Measurements from ENCODE around the gene ZCCHC24. TPM values are rescaled to one million over a fixed set of nuclear protein-coding genes. Genes with fewer than 3 reads are reported as not detected.

ZCCHC24 gene
- total RNA-seq, 4 donors from 2014 or later: 15.6 to 41.1 (median 22.5) TPM

DNA sequence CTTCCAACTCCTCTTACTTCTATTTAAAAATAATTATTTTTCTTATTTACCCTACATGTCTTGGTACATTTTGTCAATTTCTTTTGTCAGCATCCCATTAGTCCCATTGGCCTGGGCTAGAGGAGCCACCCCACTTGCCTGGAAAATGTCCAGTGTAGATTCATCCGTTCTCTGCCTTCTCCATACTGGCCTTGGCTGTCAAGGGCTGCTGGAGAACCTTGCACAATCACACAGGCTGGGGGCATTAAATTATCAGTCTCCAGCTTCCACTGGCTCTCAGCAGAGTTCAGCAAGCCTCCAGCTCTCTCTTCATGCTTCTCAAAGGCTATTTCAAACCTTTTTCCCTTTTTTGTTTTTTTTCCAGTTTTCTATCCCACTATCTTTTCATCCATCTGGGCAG, 13.8 kb upstream of the ZCCHC24 start:
- intact Hi-C loops (cut with DNase I; ENCODE audit: low total_unique reads): no loop called here
- in situ Hi-C loops (cut with MboI; ENCODE audit: low pct_ligation_motif_present in 1 of 4, low pct_unique_long_range_greater_than_20kb in 1 of 4, low sequenced_read_pairs in 3 of 4): no loop called here

DNA sequence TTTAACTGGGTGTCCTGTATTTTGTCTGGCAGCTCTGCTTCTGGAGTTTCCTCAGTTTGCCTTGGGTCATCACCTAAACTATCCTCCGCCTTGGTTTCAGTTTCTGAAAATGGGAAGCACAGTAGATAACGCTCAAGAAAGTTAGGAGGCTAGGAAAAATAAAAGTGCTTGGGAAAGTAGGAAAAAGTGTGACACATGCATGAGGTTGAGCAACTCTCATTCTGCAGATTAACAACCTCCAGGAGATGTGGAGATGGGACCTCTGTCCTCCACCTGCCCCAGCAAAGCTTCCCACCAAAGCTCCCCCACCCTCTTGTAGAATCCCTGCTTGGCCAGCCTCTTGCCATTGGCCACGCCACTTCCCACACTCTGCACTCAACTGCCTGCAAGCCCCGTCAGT, 13.1 kb upstream of the ZCCHC24 start:
- Histone ChIP-seq H3K36me3 (no peaks in the 10 kb centered on the region), H3K9me3 (no peaks in the 10 kb centered on the region), H3K27me3 (no peaks in the 10 kb centered on the region), H3K4me3 (no peak overlapping the region), H3K27ac (no peak overlapping the region), H3K4me1 (peaks cover 0 to 3% (median 0%) of the 10 kb centered on the region in 4 donors)
- 79 to 100% methylated on average over 1 to 4 of the region's 4 CpGs for WGBS, 2 donors (ENCODE audit: low coverage in 1 of 2)
- intact Hi-C loops (cut with DNase I; ENCODE audit: low total_unique reads) (no loop called here), in situ Hi-C loops (cut with MboI; ENCODE audit: low pct_ligation_motif_present in 1 of 4, low pct_unique_long_range_greater_than_20kb in 1 of 4, low sequenced_read_pairs in 3 of 4) (no loop called here)
- TF ChIP-seq, protein P1, sequence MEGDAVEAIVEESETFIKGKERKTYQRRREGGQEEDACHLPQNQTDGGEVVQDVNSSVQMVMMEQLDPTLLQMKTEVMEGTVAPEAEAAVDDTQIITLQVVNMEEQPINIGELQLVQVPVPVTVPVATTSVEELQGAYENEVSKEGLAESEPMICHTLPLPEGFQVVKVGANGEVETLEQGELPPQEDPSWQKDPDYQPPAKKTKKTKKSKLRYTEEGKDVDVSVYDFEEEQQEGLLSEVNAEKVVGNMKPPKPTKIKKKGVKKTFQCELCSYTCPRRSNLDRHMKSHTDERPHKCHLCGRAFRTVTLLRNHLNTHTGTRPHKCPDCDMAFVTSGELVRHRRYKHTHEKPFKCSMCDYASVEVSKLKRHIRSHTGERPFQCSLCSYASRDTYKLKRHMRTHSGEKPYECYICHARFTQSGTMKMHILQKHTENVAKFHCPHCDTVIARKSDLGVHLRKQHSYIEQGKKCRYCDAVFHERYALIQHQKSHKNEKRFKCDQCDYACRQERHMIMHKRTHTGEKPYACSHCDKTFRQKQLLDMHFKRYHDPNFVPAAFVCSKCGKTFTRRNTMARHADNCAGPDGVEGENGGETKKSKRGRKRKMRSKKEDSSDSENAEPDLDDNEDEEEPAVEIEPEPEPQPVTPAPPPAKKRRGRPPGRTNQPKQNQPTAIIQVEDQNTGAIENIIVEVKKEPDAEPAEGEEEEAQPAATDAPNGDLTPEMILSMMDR (IDR thresholded peaks at IDR 0.05): no peak
- no peak for TF ChIP-seq POLR2A (IDR thresholded peaks at IDR 0.05)
- no peak for TF ChIP-seq POLR2AphosphoS5 (IDR thresholded peaks at IDR 0.05)
- no peak for TF ChIP-seq EP300 (IDR thresholded peaks at IDR 0.05; ENCODE audit: low read depth)
- no peak for DNase-seq

More for the DNA sequence above, 13.8 kb upstream of the ZCCHC24 start:
- no peaks in the 10 kb centered on the region for H3K9me3 ChIP-seq
- no peak overlapping the region for H3K4me3 ChIP-seq
- H3K4me1 ChIP-seq: no peaks in the 10 kb centered on the region
- WGBS, 2 donors (ENCODE audit: low coverage in 1 of 2): 65% methylated on average over 1 of the region's 1 CpG; no CpG with 5 or more reads in 1 of the 2 donors
- no peaks in the 10 kb centered on the region for H3K36me3 ChIP-seq
- H3K27ac ChIP-seq: no peak overlapping the region
- TF ChIP-seq, protein P1 (IDR thresholded peaks at IDR 0.05): no peak
- TF ChIP-seq POLR2AphosphoS5 (IDR thresholded peaks at IDR 0.05): no peak
- no peak for TF ChIP-seq POLR2A (IDR thresholded peaks at IDR 0.05)
- no peak for TF ChIP-seq EP300 (IDR thresholded peaks at IDR 0.05; ENCODE audit: low read depth)
- no peak for DNase-seq
- H3K27me3 ChIP-seq: no peaks in the 10 kb centered on the region

DNA sequence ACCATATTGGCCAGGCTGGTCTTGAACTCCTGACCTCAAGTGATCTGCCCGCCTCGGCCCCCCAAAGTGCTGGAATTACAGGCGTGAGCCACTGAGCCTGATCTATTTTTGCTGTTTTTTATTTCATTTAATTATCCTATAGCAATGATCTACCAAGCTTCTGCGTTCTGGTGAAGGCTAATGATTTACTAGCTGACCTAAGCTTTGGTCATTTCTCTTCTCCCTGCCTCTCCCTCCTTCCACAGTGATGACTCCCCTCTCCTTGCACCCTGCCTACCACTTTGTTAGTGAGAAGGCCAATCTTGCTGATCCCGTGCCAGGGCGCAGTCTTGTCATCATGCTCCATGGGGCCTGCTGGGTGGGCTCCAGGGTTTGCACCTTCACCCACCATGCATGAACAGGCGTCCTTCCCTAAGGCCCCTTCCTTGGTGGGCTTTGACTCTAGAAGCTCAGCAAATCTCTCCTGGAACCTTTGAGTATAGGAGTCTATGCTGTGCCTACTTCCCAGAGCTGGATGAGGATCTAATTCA, 11.9 kb upstream of the ZCCHC24 start:
- in situ Hi-C loops (cut with MboI; ENCODE audit: low pct_ligation_motif_present in 1 of 4, low pct_unique_long_range_greater_than_20kb in 1 of 4, low sequenced_read_pairs in 3 of 4): no loop called here
- TF ChIP-seq EP300 (IDR thresholded peaks at IDR 0.05; ENCODE audit: low read depth) (no peak), POLR2A (IDR thresholded peaks at IDR 0.05) (no peak), POLR2AphosphoS5 (IDR thresholded peaks at IDR 0.05) (no peak)
- TF ChIP-seq, protein P1 (IDR thresholded peaks at IDR 0.05): no peak
- H3K4me1 ChIP-seq: peaks cover 0 to 9% (median 2%) of the 10 kb centered on the region in 4 donors
- H3K27me3 ChIP-seq: no peaks in the 10 kb centered on the region
- 62 to 81% methylated on average over 4 to 7 of the region's 7 CpGs for WGBS, 2 donors (ENCODE audit: low coverage in 1 of 2)
- no peak for DNase-seq
- H3K4me3 ChIP-seq: no peak overlapping the region
- no peaks in the 10 kb centered on the region for H3K36me3 ChIP-seq
- no peak overlapping the region for H3K27ac ChIP-seq
- intact Hi-C loops (cut with DNase I; ENCODE audit: low total_unique reads): no loop called here
- H3K9me3 ChIP-seq: no peaks in the 10 kb centered on the region

DNA sequence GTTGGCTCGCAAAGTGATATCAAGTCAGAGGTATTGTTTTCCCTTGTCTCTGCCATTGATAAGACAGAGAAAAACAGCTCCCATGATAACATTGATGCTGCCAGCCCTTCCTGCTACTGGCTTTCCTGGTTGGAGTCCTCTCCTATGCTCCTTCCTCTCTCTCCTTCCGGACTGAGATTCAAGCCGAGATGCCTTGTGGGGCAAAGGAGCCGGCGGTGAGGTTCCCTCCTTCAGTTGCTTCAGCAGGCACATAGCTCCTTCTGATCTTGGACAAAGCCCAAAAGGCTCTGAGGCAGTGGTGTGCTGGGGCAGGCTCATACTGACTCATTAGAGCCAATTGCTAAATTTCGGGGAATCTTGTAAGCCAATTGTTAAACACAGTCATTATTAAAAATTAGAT, 8.8 kb upstream of the ZCCHC24 start:
- intact Hi-C loops (cut with DNase I; ENCODE audit: low total_unique reads): no loop called here
- no peak for DNase-seq
- in situ Hi-C loops (cut with MboI; ENCODE audit: low pct_ligation_motif_present in 1 of 4, low pct_unique_long_range_greater_than_20kb in 1 of 4, low sequenced_read_pairs in 3 of 4): no loop called here
- no peak overlapping the region for H3K4me3 ChIP-seq
- H3K4me1 ChIP-seq: peaks cover 0 to 9% (median 2%) of the 10 kb centered on the region in 4 donors
- no peak overlapping the region for H3K27ac ChIP-seq
- WGBS, 2 donors (ENCODE audit: low coverage in 1 of 2): 41 to 63% methylated on average over 3 to 6 of the region's 6 CpGs
- no peaks in the 10 kb centered on the region for H3K9me3 ChIP-seq
- H3K36me3 ChIP-seq: no peaks in the 10 kb centered on the region
- no peaks in the 10 kb centered on the region for H3K27me3 ChIP-seq
- TF ChIP-seq, protein P1 (IDR thresholded peaks at IDR 0.05): no peak
- no peak for TF ChIP-seq EP300 (IDR thresholded peaks at IDR 0.05; ENCODE audit: low read depth)
- no peak for TF ChIP-seq POLR2A (IDR thresholded peaks at IDR 0.05)
